ENCODE data around the gene PCDH20. TPM values are rescaled to one million over a fixed set of nuclear protein-coding genes. Genes with fewer than 3 reads are reported as not detected.

Gene PCDH20
- total RNA-seq, result 2.8 TPM
- 1 to 10 TPM in 7 of 8 donors, under 1 TPM in 1; 0.97 to 4.1 (median 2.2) TPM for polyA plus RNA-seq (ENCODE audit: insufficient read depth in 1 of 8, insufficient read length in 8 of 8, low replicate concordance in 1 of 8)
- long read RNA-seq, donor 1, result 0 reads
- long read RNA-seq, donor 2, full-length matches to known transcripts, result 1 of 1 reads
- long read RNA-seq, donor 2, partial matches to known transcripts, result 0 of 1 reads
- long read RNA-seq, donor 2, other reads (novel, unspliced or antisense), result 0 of 1 reads
- long read RNA-seq, donor 3, full-length matches to known transcripts, result 2 of 2 reads
- long read RNA-seq, donor 3, partial matches to known transcripts, result 0 of 2 reads
- long read RNA-seq, donor 3, other reads (novel, unspliced or antisense), result 0 of 2 reads
- long read RNA-seq, donor 4, full-length matches to known transcripts, result 2 of 2 reads
- long read RNA-seq, donor 4, partial matches to known transcripts, result 0 of 2 reads
- long read RNA-seq, donor 4, other reads (novel, unspliced or antisense), result 0 of 2 reads
- long read RNA-seq, donor 5, full-length matches to known transcripts, result 1 of 1 reads
- long read RNA-seq, donor 5, partial matches to known transcripts, result 0 of 1 reads
- long read RNA-seq, donor 5, other reads (novel, unspliced or antisense), result 0 of 1 reads
- long read RNA-seq, donor 6, full-length matches to known transcripts, result 3 of 3 reads
- long read RNA-seq, donor 6, partial matches to known transcripts, result 0 of 3 reads
- long read RNA-seq, donor 6, other reads (novel, unspliced or antisense), result 0 of 3 reads
- long read RNA-seq, donor 7, full-length matches to known transcripts, result 2 of 2 reads
- long read RNA-seq, donor 7, partial matches to known transcripts, result 0 of 2 reads
- long read RNA-seq, donor 7, other reads (novel, unspliced or antisense), result 0 of 2 reads
- long read RNA-seq, donor 8, result 0 reads
- long read RNA-seq, donor 9, result 0 reads
- long read RNA-seq, donor 10, result 0 reads
- long read RNA-seq, donor 11, result 0 reads

- Histone ChIP-seq H3K4me1 (ENCODE audit: control insufficient read depth, insufficient read depth, low read length) (peaks cover 13% of the 10 kb centered on the region), H3K36me3 (ENCODE audit: control insufficient read depth, insufficient read depth, low read length) (no peaks in the 10 kb centered on the region), H3K27me3 (ENCODE audit: control insufficient read depth, insufficient read depth, low read length) (peaks cover 27% of the 10 kb centered on the region), H3K4me3 (ENCODE audit: low read length) (peak within 1 kb of the TSS; percentile 42), H3K27ac (ENCODE audit: low read length) (no peak within 1 kb of the TSS), H3K9me3 (replicated peaks; ENCODE audit: control insufficient read depth, low read depth, low read length) (no peaks in the 10 kb centered on the region)
- no peak for DNase-seq
- 17% methylated on average over 1 of the region's 3 CpGs for WGBS (ENCODE audit: insufficient coverage)
These were observed at the start of gene PCDH20 for GRCh38 chr13:61415749-61416148. TSS of gene PCDH20 (minus strand) at chr13:61415849. CDS start at chr13:61415158, 691 bp downstream.

GRCh38 chr13:61463024-61463423 is 47.4 kb upstream of the PCDH20 start:
- Histone ChIP-seq H3K27ac (ENCODE audit: low read length) (no peak overlapping the region), H3K36me3 (ENCODE audit: control insufficient read depth, insufficient read depth, low read length) (no peaks in the 10 kb centered on the region), H3K4me1 (ENCODE audit: control insufficient read depth, insufficient read depth, low read length) (no peaks in the 10 kb centered on the region), H3K4me3 (ENCODE audit: low read length) (no peak overlapping the region), H3K9me3 (replicated peaks; ENCODE audit: control insufficient read depth, low read depth, low read length) (no peaks in the 10 kb centered on the region), H3K27me3 (ENCODE audit: control insufficient read depth, insufficient read depth, low read length) (no peaks in the 10 kb centered on the region)
- DNase-seq, result no peak
- 80% methylated on average over 1 of the region's 1 CpG for WGBS (ENCODE audit: insufficient coverage)

GRCh38 chr13:61453121-61453520 is 37.5 kb upstream of the PCDH20 start:
- Histone ChIP-seq H3K36me3 (ENCODE audit: control insufficient read depth, insufficient read depth, low read length) (no peaks in the 10 kb centered on the region), H3K27ac (ENCODE audit: low read length) (no peak overlapping the region), H3K9me3 (replicated peaks; ENCODE audit: control insufficient read depth, low read depth, low read length) (no peaks in the 10 kb centered on the region), H3K27me3 (ENCODE audit: control insufficient read depth, insufficient read depth, low read length) (no peaks in the 10 kb centered on the region), H3K4me3 (ENCODE audit: low read length) (no peak overlapping the region), H3K4me1 (ENCODE audit: control insufficient read depth, insufficient read depth, low read length) (no peaks in the 10 kb centered on the region)
- WGBS (ENCODE audit: insufficient coverage), result no CpG with 5 or more reads among the region's 1 CpG
- DNase-seq, result no peak

GRCh38 chr13:61432029-61432428 is 16.4 kb upstream of the PCDH20 start:
- H3K9me3 ChIP-seq (replicated peaks; ENCODE audit: control insufficient read depth, low read depth, low read length), result no peaks in the 10 kb centered on the region
- H3K27me3 ChIP-seq (ENCODE audit: control insufficient read depth, insufficient read depth, low read length), result no peaks in the 10 kb centered on the region
- no peaks in the 10 kb centered on the region for H3K36me3 ChIP-seq (ENCODE audit: control insufficient read depth, insufficient read depth, low read length)
- DNase-seq, result no peak
- no peak overlapping the region for H3K27ac ChIP-seq (ENCODE audit: low read length)
- no peak overlapping the region for H3K4me3 ChIP-seq (ENCODE audit: low read length)
- no peaks in the 10 kb centered on the region for H3K4me1 ChIP-seq (ENCODE audit: control insufficient read depth, insufficient read depth, low read length)
- no CpG with 5 or more reads among the region's 1 CpG for WGBS (ENCODE audit: insufficient coverage)

GRCh38 chr13:61423915-61424314 is 8.3 kb upstream of the PCDH20 start:
- Histone ChIP-seq H3K27ac (ENCODE audit: low read length) (no peak overlapping the region), H3K4me1 (ENCODE audit: control insufficient read depth, insufficient read depth, low read length) (no peaks in the 10 kb centered on the region), H3K4me3 (ENCODE audit: low read length) (no peak overlapping the region), H3K9me3 (replicated peaks; ENCODE audit: control insufficient read depth, low read depth, low read length) (no peaks in the 10 kb centered on the region), H3K27me3 (ENCODE audit: control insufficient read depth, insufficient read depth, low read length) (no peaks in the 10 kb centered on the region), H3K36me3 (ENCODE audit: control insufficient read depth, insufficient read depth, low read length) (no peaks in the 10 kb centered on the region)
- no peak for DNase-seq
- no CpG with 5 or more reads among the region's 1 CpG for WGBS (ENCODE audit: insufficient coverage)

- Histone ChIP-seq H3K4me1 (ENCODE audit: control insufficient read depth, insufficient read depth, low read length) (peaks cover 13% of the 10 kb centered on the region), H3K36me3 (ENCODE audit: control insufficient read depth, insufficient read depth, low read length) (no peaks in the 10 kb centered on the region), H3K27ac (ENCODE audit: low read length) (no peak overlapping the region), H3K9me3 (replicated peaks; ENCODE audit: control insufficient read depth, low read depth, low read length) (no peaks in the 10 kb centered on the region), H3K4me3 (ENCODE audit: low read length) (no peak overlapping the region), H3K27me3 (ENCODE audit: control insufficient read depth, insufficient read depth, low read length) (peaks cover 27% of the 10 kb centered on the region)
- WGBS (ENCODE audit: insufficient coverage), result 10% methylated on average over 3 of the region's 5 CpGs
- no peak for DNase-seq
These were observed 1.5 kb upstream of the PCDH20 start for GRCh38 chr13:61417086-61417570.

GRCh38 chr13:61415058-61415721 is 459 bp downstream of the PCDH20 start:
- 2% methylated on average over 26 of the region's 30 CpGs for WGBS (ENCODE audit: insufficient coverage)
- Histone ChIP-seq H3K27ac (ENCODE audit: low read length) (no peak overlapping the region), H3K9me3 (replicated peaks; ENCODE audit: control insufficient read depth, low read depth, low read length) (no peaks in the 10 kb centered on the region), H3K4me3 (ENCODE audit: low read length) (peak overlapping the region; percentile 42), H3K36me3 (ENCODE audit: control insufficient read depth, insufficient read depth, low read length) (no peaks in the 10 kb centered on the region), H3K4me1 (ENCODE audit: control insufficient read depth, insufficient read depth, low read length) (peaks cover 13% of the 10 kb centered on the region), H3K27me3 (ENCODE audit: control insufficient read depth, insufficient read depth, low read length) (peaks cover 27% of the 10 kb centered on the region)
- DNase-seq, result peak; percentile 61

GRCh38 chr13:61414686-61415057 is 977 bp downstream of the PCDH20 start:
- H3K27ac ChIP-seq (ENCODE audit: low read length), result no peak overlapping the region
- H3K36me3 ChIP-seq (ENCODE audit: control insufficient read depth, insufficient read depth, low read length), result no peaks in the 10 kb centered on the region
- peaks cover 13% of the 10 kb centered on the region for H3K4me1 ChIP-seq (ENCODE audit: control insufficient read depth, insufficient read depth, low read length)
- peak overlapping the region; percentile 42 for H3K4me3 ChIP-seq (ENCODE audit: low read length)
- H3K9me3 ChIP-seq (replicated peaks; ENCODE audit: control insufficient read depth, low read depth, low read length), result no peaks in the 10 kb centered on the region
- 0% methylated on average over 7 of the region's 16 CpGs for WGBS (ENCODE audit: insufficient coverage)
- peaks cover 27% of the 10 kb centered on the region for H3K27me3 ChIP-seq (ENCODE audit: control insufficient read depth, insufficient read depth, low read length)
- no peak for DNase-seq

- no peaks in the 10 kb centered on the region for H3K9me3 ChIP-seq (replicated peaks; ENCODE audit: control insufficient read depth, low read depth, low read length)
- H3K4me1 ChIP-seq (ENCODE audit: control insufficient read depth, insufficient read depth, low read length), result peaks cover 13% of the 10 kb centered on the region
- DNase-seq, result peak; percentile 10
- WGBS (ENCODE audit: insufficient coverage), result under 1% methylated on average over 20 of the region's 41 CpGs
- no peaks in the 10 kb centered on the region for H3K36me3 ChIP-seq (ENCODE audit: control insufficient read depth, insufficient read depth, low read length)
- H3K27me3 ChIP-seq (ENCODE audit: control insufficient read depth, insufficient read depth, low read length), result peaks cover 27% of the 10 kb centered on the region
- peak overlapping the region; percentile 42 for H3K4me3 ChIP-seq (ENCODE audit: low read length)
- no peak overlapping the region for H3K27ac ChIP-seq (ENCODE audit: low read length)
These were observed 1.8 kb downstream of the PCDH20 start for GRCh38 chr13:61413572-61414535.

Data from muscle of leg (tissue), 16 donors.